ENCODE measurements around the gene AMN1.

GRCh38 chr12:31626270-31626995 lies 102.4 kb downstream of the AMN1 start:
- TF ChIP-seq CTCF (conservative IDR thresholded peaks at IDR 0.05; ENCODE audit: low read length) (no peak), EZH2phosphoT487 (IDR thresholded peaks at IDR 0.05; ENCODE audit: borderline replicate concordance) (no peak)

All from Loucy (cell line).